Stomach (tissue), 9 donors: ENCODE results near the gene HSF4. TPM values are rescaled to one million over a fixed set of nuclear protein-coding genes. Genes with fewer than 3 reads are reported as not detected.

Experiments
- DNase-seq, 2 donors: peaks; one replicate each; pipeline versions ENCODE4 v3.0.0 to v3.0.0-alpha.2; 2013 to 2019
- H3K27ac ChIP-seq, 5 donors: fragments of 200-600 bp in 4 of 5; sonication (generic) in 4 of 5; one replicate each; pipeline ENCODE4 v1.5.1; 2013 to 2019; ENCODE audit warnings: mild to moderate bottlenecking in 1 of 5, moderate library complexity in 1 of 5
- H3K27me3 ChIP-seq, 3 donors: fragments of 200-600 bp; sonication (generic); one replicate each; pipeline ENCODE4 v1.5.1; 2017 to 2019; ENCODE audit warnings: mixed run types in 1 of 3
- H3K36me3 ChIP-seq, 4 donors: fragments of 200-600 bp; sonication (generic); 1 replicate in 3 of 4; 2 replicates in 1 of 4; pipeline ENCODE4 v1.5.1; 2016 to 2019
- H3K4me1 ChIP-seq, 4 donors: fragments of 200-600 bp; sonication (generic); one replicate each; pipeline ENCODE4 v1.5.1; 2016 to 2019
- H3K4me3 ChIP-seq, 4 donors: fragments of 200-600 bp; sonication (generic) in 3 of 4; one replicate each; pipeline ENCODE4 v1.5.1; 2016 to 2019; ENCODE audit warnings: mild to moderate bottlenecking in 1 of 4
- H3K9me3 ChIP-seq, 4 donors: fragments of 200-600 bp; sonication (generic); one replicate each; pipeline ENCODE4 v1.5.1; 2016 to 2019
- EP300 ChIP-seq: sonication (generic); formaldehyde crosslinking; IDR thresholded peaks from one replicate; pipeline ENCODE4 v1.6.1; 2017; ENCODE audit warnings: antibody characterized with exemption
- POLR2A ChIP-seq, 4 donors: fragments of 450-650 bp; IDR thresholded peaks; one replicate each; pipeline ENCODE4 v1.6.1; 2016; ENCODE audit warnings: antibody characterized with exemption in 4 of 4, control low read depth in 2 of 4, mild to moderate bottlenecking in 1 of 4, moderate library complexity in 1 of 4
- POLR2AphosphoS5 ChIP-seq, 3 donors: sonication (generic); formaldehyde crosslinking; IDR thresholded peaks; one replicate each; pipeline ENCODE4 v1.6.1; 2016; ENCODE audit warnings: antibody characterized with exemption in 3 of 3
- WGBS, 5 donors: extraction: QIAGEN DNeasy Blood & Tissue Kit in 3 of 5; methylation state at CpG; one replicate each; pipeline versions ENCODE4 v1.1.5 to v1.1.7; 2013 to 2018; 5-methylcytosine and 5-hydroxymethylcytosine counted together
- intact Hi-C: fragments of 100-400 bp; cut with DNase I; formaldehyde crosslinking; loops from one replicate; pipeline ENCODE4 v1.15.1; 2023; ENCODE audit warnings: low total_unique reads
- polyA plus RNA-seq, 3 donors: library from polyadenylated mRNA; stranded (reverse); fragments of 200-250 nt; gene quantifications; one replicate each; pipeline ENCODE4 v1.2.3, GENCODE V29; 2013
- total RNA-seq, 5 donors: library from RNA; depleted of rRNA; stranded (reverse); fragments of >200 nt; gene quantifications; one replicate each; pipeline versions ENCODE4 v1.1.0 to v1.2.3, GENCODE V29; 2014 to 2016
- TF ChIP-seq, protein P1 (sequence below), 7 experiments: fragments of 450-650 bp in 4 of 7; fragments of 200-600 bp in 3 of 7; sonication (generic) in 3 of 7; IDR thresholded peaks; one replicate each; pipeline ENCODE4 v1.5.1; 2016 to 2019; ENCODE audit warnings: antibody characterized with exemption in 7 of 7, control low read depth in 2 of 7, mild to moderate bottlenecking in 1 of 7
- donor health status: healthy with polysubstance abuse.
- donor health status: Bipolar disorder and iron deficiency.
- donor health status: healthy.

Gene HSF4
- total and polyA plus RNA-seq, 8 donors, result 9.5 to 630 (median 32.2) TPM

DNA sequence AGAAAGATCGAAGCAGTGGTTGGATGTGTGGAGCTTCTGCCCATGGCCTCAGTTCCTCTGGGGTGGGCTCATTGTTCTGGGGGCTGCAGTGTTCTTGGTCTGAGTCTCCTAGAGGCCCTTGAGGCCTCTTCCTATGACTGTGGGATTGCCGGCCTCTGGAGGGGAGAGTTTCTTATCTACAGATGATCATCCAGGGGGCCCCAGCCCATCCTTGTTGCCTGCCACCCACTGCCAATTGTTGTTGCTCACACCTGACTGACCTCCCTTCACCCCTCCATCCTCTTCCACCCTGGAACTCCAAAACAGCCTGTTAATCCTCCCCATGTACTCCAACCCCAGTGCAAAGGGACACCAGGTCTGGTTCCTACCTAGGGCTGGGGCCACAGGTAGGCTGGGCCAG, 19.6 kb upstream of the HSF4 start:
- peaks cover 0 to 9% (median 0%) of the 10 kb centered on the region in 3 donors for H3K27me3 ChIP-seq
- WGBS, 5 donors, result 89 to 100% (median 93%) methylated on average over 2 of the region's 2 CpGs
- peaks cover 65 to 97% (median 92%) of the 10 kb centered on the region in 4 donors for H3K36me3 ChIP-seq
- no peak overlapping the region for H3K4me3 ChIP-seq
- no peak overlapping the region for H3K27ac ChIP-seq
- intact Hi-C loops, result no loop called here
- H3K4me1 ChIP-seq, result peaks cover 2 to 9% (median 6%) of the 10 kb centered on the region in 4 donors
- no peak for DNase-seq
- TF ChIP-seq POLR2A (IDR thresholded peaks at IDR 0.05) (no peak), POLR2AphosphoS5 (IDR thresholded peaks at IDR 0.05) (no peak)
- TF ChIP-seq, protein P1, sequence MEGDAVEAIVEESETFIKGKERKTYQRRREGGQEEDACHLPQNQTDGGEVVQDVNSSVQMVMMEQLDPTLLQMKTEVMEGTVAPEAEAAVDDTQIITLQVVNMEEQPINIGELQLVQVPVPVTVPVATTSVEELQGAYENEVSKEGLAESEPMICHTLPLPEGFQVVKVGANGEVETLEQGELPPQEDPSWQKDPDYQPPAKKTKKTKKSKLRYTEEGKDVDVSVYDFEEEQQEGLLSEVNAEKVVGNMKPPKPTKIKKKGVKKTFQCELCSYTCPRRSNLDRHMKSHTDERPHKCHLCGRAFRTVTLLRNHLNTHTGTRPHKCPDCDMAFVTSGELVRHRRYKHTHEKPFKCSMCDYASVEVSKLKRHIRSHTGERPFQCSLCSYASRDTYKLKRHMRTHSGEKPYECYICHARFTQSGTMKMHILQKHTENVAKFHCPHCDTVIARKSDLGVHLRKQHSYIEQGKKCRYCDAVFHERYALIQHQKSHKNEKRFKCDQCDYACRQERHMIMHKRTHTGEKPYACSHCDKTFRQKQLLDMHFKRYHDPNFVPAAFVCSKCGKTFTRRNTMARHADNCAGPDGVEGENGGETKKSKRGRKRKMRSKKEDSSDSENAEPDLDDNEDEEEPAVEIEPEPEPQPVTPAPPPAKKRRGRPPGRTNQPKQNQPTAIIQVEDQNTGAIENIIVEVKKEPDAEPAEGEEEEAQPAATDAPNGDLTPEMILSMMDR (IDR thresholded peaks at IDR 0.05), result no peak
- no peaks in the 10 kb centered on the region for H3K9me3 ChIP-seq

DNA sequence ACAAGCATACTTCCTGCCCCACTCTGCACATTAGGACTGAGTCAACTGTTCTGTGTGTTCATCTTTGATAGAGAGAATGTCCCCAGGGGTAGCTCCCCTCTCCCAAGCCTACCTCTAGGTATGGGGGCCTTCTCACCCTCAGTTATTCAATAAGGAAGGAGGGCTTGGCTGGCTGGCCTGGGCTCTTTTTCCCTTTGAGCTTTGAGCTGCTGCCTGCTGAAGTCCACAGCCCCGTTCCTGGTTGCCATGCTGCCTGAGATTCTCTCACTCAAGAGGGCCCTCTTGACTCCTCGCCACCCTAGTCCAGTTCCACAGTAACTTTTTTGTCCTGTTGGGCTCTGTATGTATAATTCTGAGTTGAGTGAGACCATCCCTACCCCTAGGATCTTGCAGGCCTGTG, 18.8 kb upstream of the HSF4 start:
- H3K27me3 ChIP-seq, result peaks cover 0 to 17% (median 0%) of the 10 kb centered on the region in 3 donors
- intact Hi-C loops, result no loop called here
- WGBS, 5 donors, result 75 to 95% (median 85%) methylated on average over 2 of the region's 2 CpGs
- no peak overlapping the region for H3K4me3 ChIP-seq
- no peak overlapping the region for H3K27ac ChIP-seq
- H3K9me3 ChIP-seq, result no peaks in the 10 kb centered on the region
- TF ChIP-seq POLR2A (IDR thresholded peaks at IDR 0.05) (no peak), POLR2AphosphoS5 (IDR thresholded peaks at IDR 0.05) (no peak), EP300 (no peak)
- TF ChIP-seq, protein P1 (IDR thresholded peaks at IDR 0.05), result no peak
- no peak for DNase-seq
- H3K4me1 ChIP-seq, result peaks cover 8 to 17% (median 13%) of the 10 kb centered on the region in 4 donors
- H3K36me3 ChIP-seq, result peaks cover 57 to 89% (median 84%) of the 10 kb centered on the region in 4 donors

DNA sequence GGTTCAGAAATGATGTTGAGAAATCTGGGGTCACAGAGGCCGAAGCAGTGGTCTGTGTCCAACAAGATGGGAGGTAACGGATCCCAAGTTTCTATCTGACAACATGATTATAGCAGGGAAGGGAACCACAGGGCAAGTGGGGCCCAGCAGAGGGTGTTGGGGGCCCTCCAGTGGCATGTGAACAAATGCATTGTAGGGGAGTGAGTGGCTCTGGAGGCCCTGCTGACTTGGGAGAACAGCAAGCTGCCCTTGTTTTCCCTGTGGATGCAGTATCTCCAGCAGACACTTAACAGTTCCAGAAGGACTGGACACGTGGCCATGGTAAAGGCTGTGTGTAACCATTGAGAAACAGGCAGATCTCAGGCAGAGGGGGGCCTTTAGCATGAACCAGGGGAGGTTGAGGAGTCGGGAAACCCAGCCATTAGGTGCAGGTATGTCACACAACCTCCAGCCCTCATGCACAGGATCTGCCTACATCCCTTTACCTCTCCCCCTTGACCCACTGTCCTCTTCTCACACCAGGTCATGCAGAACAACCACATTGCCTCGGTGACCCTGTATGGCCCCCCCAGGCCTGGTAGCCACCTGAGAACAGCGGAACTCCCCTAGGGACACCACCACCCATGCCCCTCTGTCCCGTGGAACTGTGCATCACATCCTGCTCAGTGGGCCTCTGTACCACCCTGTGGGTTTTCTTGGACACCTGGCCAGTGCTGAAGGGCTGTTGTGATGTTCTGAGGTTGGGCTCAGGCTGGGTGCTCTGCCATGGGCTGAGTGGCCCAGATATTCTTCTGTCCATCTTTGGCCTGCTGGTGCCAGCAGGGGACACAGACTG, 17.8 kb upstream of the HSF4 start:
- Histone ChIP-seq H3K36me3 (peaks cover 47 to 79% (median 74%) of the 10 kb centered on the region in 4 donors), H3K27ac (no peak overlapping the region), H3K27me3 (peaks cover 0 to 22% (median 0%) of the 10 kb centered on the region in 3 donors), H3K9me3 (no peaks in the 10 kb centered on the region), H3K4me3 (no peak overlapping the region), H3K4me1 (peaks cover 8 to 27% (median 23%) of the 10 kb centered on the region in 4 donors)
- no peak for DNase-seq
- TF ChIP-seq, protein P1 (IDR thresholded peaks at IDR 0.05), result no peak
- no peak for TF ChIP-seq POLR2AphosphoS5 (IDR thresholded peaks at IDR 0.05)
- no peak for TF ChIP-seq POLR2A (IDR thresholded peaks at IDR 0.05)
- TF ChIP-seq EP300, result no peak
- 67 to 90% (median 81%) methylated on average over 7 of the region's 7 CpGs for WGBS, 5 donors
- intact Hi-C loops, result no loop called here

DNA sequence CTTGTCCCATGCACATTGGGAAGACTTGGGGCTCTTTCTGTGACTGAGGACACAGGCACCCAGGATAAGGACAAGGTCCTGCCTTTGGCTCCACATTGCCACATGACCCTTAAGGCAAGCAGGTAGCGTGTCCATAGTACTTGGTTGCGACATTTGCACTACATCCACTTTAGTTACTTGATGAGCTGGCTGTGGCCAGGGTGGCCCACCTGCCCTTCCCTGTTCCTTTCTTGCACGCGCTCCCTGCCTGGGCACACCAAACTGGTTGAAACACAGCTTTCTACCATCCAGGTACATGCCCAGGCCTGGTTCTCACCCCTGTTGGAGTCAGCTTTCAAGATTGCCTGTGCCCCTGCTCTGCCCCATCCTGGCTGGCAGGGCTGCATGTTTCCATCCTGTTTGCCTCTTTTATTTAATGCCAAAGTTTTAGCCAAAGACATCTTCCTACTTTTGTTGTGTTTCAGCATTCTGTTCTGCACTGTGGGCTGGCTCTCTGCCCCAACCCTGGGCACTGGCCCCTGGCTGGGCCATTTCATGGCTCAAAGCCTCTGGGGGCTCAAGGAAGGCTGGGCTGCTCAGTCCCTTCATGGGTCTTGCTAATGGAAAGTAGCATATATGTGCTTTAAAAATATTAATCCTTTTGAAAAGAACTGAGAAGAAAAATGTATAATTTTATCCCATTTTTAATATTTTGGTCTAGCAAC, 17.0 kb upstream of the HSF4 start:
- peaks cover 8 to 28% (median 25%) of the 10 kb centered on the region in 4 donors for H3K4me1 ChIP-seq
- H3K9me3 ChIP-seq, result no peaks in the 10 kb centered on the region
- TF ChIP-seq, protein P1 (IDR thresholded peaks at IDR 0.05), result no peak
- TF ChIP-seq POLR2AphosphoS5 (IDR thresholded peaks at IDR 0.05) (no peak), POLR2A (IDR thresholded peaks at IDR 0.05) (no peak), EP300 (no peak)
- no peak for DNase-seq
- no peak overlapping the region for H3K4me3 ChIP-seq
- no peak overlapping the region for H3K27ac ChIP-seq
- H3K27me3 ChIP-seq, result peaks cover 0 to 22% (median 0%) of the 10 kb centered on the region in 3 donors
- H3K36me3 ChIP-seq, result peaks cover 39 to 70% (median 66%) of the 10 kb centered on the region in 4 donors
- 90 to 97% (median 94%) methylated on average over 4 of the region's 4 CpGs for WGBS, 5 donors
- intact Hi-C loops, result no loop called here
